ENCODE data around the gene PNLIPRP3.

The PNLIPRP3 gene

GRCh38 chr10:116408719-116409118 is 18.9 kb upstream of the PNLIPRP3 start:
- TF ChIP-seq EZH2phosphoT487 (IDR thresholded peaks at IDR 0.05; ENCODE audit: low read length) (no peak), EZH2 (optimal IDR thresholded peaks at IDR 0.05; ENCODE audit: low read depth, low read length) (no peak)
- TF ChIP-seq, protein P1, sequence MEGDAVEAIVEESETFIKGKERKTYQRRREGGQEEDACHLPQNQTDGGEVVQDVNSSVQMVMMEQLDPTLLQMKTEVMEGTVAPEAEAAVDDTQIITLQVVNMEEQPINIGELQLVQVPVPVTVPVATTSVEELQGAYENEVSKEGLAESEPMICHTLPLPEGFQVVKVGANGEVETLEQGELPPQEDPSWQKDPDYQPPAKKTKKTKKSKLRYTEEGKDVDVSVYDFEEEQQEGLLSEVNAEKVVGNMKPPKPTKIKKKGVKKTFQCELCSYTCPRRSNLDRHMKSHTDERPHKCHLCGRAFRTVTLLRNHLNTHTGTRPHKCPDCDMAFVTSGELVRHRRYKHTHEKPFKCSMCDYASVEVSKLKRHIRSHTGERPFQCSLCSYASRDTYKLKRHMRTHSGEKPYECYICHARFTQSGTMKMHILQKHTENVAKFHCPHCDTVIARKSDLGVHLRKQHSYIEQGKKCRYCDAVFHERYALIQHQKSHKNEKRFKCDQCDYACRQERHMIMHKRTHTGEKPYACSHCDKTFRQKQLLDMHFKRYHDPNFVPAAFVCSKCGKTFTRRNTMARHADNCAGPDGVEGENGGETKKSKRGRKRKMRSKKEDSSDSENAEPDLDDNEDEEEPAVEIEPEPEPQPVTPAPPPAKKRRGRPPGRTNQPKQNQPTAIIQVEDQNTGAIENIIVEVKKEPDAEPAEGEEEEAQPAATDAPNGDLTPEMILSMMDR (IDR thresholded peaks at IDR 0.05; ENCODE audit: low read length), result no peak
- no peaks in the 10 kb centered on the region for H3K27me3 ChIP-seq (replicated peaks; ENCODE audit: insufficient read depth, low read length)
- H3K9ac ChIP-seq (ENCODE audit: low read length), result no peak overlapping the region
- no peak for DNase-seq
- no peaks in the 10 kb centered on the region for H3F3A ChIP-seq (ENCODE audit: insufficient read depth, low read length)
- no peaks in the 10 kb centered on the region for H3K36me3 ChIP-seq (replicated peaks; ENCODE audit: insufficient read depth, low read length)
- H3K4me3 ChIP-seq (ENCODE audit: low read length), result no peak overlapping the region
- H3K4me2 ChIP-seq (ENCODE audit: low read depth, low read length), result no peak overlapping the region
- no peaks in the 10 kb centered on the region for H3K4me1 ChIP-seq (ENCODE audit: low read length)
- no peaks in the 10 kb centered on the region for H3K9me2 ChIP-seq (replicated peaks; ENCODE audit: insufficient read depth, low read length)
- H4K20me1 ChIP-seq (ENCODE audit: insufficient read depth, low read length), result no peaks in the 10 kb centered on the region
- no peaks in the 10 kb centered on the region for H3K9me3 ChIP-seq (replicated peaks; ENCODE audit: insufficient read depth, low read length)
- no peak overlapping the region for H2AFZ ChIP-seq (ENCODE audit: low read length)
- no peak overlapping the region for H3K27ac ChIP-seq (ENCODE audit: low read length)
- no peaks in the 10 kb centered on the region for H3K79me2 ChIP-seq (ENCODE audit: low read length)

DNA sequence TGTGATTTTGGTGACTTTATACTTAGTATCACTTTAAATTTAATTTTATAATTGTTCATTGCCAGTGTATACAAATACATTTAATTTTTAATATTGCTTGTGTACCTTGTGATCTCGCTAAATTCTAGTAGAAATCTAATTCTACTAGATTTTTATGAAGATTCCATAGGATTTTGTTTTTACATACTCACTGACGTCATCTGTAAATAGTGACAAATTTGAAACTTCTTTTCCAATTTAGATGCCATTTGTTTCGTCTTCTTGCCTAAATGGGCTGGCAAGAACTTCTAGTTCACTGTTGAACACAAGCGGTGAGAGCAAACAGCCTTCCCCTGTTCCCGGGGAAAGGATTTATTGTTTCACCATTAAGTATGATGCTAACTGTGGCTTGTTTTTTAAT is 17.3 kb upstream of the PNLIPRP3 start:
- H3K9me3 ChIP-seq (replicated peaks; ENCODE audit: insufficient read depth, low read length), result no peaks in the 10 kb centered on the region
- H3K36me3 ChIP-seq (replicated peaks; ENCODE audit: insufficient read depth, low read length), result no peaks in the 10 kb centered on the region
- no peaks in the 10 kb centered on the region for H3K9me2 ChIP-seq (replicated peaks; ENCODE audit: insufficient read depth, low read length)
- H2AFZ ChIP-seq (ENCODE audit: low read length), result no peak overlapping the region
- no peak overlapping the region for H3K4me2 ChIP-seq (ENCODE audit: low read depth, low read length)
- no peaks in the 10 kb centered on the region for H4K20me1 ChIP-seq (ENCODE audit: insufficient read depth, low read length)
- H3K27ac ChIP-seq (ENCODE audit: low read length), result no peak overlapping the region
- H3K4me1 ChIP-seq (ENCODE audit: low read length), result no peaks in the 10 kb centered on the region
- no peak for DNase-seq
- H3K79me2 ChIP-seq (ENCODE audit: low read length), result no peaks in the 10 kb centered on the region
- TF ChIP-seq, protein P1 (IDR thresholded peaks at IDR 0.05; ENCODE audit: low read length), result no peak
- no peak for TF ChIP-seq EZH2phosphoT487 (IDR thresholded peaks at IDR 0.05; ENCODE audit: low read length)
- TF ChIP-seq EZH2 (optimal IDR thresholded peaks at IDR 0.05; ENCODE audit: low read depth, low read length), result no peak
- no peak overlapping the region for H3K9ac ChIP-seq (ENCODE audit: low read length)
- no peak overlapping the region for H3K4me3 ChIP-seq (ENCODE audit: low read length)
- no peaks in the 10 kb centered on the region for H3F3A ChIP-seq (ENCODE audit: insufficient read depth, low read length)
- no peaks in the 10 kb centered on the region for H3K27me3 ChIP-seq (replicated peaks; ENCODE audit: insufficient read depth, low read length)

DNA sequence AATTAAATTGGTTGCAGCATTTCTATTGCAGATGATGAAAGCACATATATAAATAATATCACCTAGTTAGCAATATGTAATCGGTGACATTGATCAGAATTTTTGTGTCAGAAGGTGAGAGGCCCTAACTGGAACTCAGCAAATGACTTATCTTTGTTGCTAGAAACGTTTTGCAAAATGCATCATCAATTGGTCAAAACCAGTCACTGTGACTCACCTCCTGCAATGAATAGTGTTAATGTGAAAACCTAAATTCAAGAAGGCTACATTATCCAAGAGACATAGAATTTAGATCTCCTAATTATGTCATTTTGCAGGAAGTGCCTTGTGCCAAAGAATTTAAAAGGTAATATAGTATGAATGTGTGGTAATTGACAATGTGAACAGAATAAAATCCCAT is 9.8 kb upstream of the PNLIPRP3 start:
- no peak for DNase-seq
- H3K27ac ChIP-seq (ENCODE audit: low read length), result no peak overlapping the region
- H3K9me2 ChIP-seq (replicated peaks; ENCODE audit: insufficient read depth, low read length), result no peaks in the 10 kb centered on the region
- no peaks in the 10 kb centered on the region for H3K9me3 ChIP-seq (replicated peaks; ENCODE audit: insufficient read depth, low read length)
- H3K36me3 ChIP-seq (replicated peaks; ENCODE audit: insufficient read depth, low read length), result no peaks in the 10 kb centered on the region
- no peak overlapping the region for H3K4me2 ChIP-seq (ENCODE audit: low read depth, low read length)
- no peaks in the 10 kb centered on the region for H4K20me1 ChIP-seq (ENCODE audit: insufficient read depth, low read length)
- H3F3A ChIP-seq (ENCODE audit: insufficient read depth, low read length), result no peaks in the 10 kb centered on the region
- TF ChIP-seq, protein P1 (IDR thresholded peaks at IDR 0.05; ENCODE audit: low read length), result no peak
- TF ChIP-seq EZH2 (optimal IDR thresholded peaks at IDR 0.05; ENCODE audit: low read depth, low read length), result no peak
- TF ChIP-seq EZH2phosphoT487 (IDR thresholded peaks at IDR 0.05; ENCODE audit: low read length), result no peak
- H2AFZ ChIP-seq (ENCODE audit: low read length), result no peak overlapping the region
- H3K27me3 ChIP-seq (replicated peaks; ENCODE audit: insufficient read depth, low read length), result no peaks in the 10 kb centered on the region
- H3K4me1 ChIP-seq (ENCODE audit: low read length), result no peaks in the 10 kb centered on the region
- no peak overlapping the region for H3K9ac ChIP-seq (ENCODE audit: low read length)
- H3K4me3 ChIP-seq (ENCODE audit: low read length), result no peak overlapping the region
- no peaks in the 10 kb centered on the region for H3K79me2 ChIP-seq (ENCODE audit: low read length)
